Upper lobe of right lung (tissue), 1 donor: Measurements from ENCODE around the gene NCSTN. TPM values are rescaled to one million over a fixed set of nuclear protein-coding genes. Genes with fewer than 3 reads are reported as not detected.

Experiments
- ATAC-seq: fragments of 200-7000 bp; cut with Tn5 transposase; one replicate; pipeline ENCODE4 v1.9.1; 2020; ENCODE audit warnings: mild to moderate bottlenecking, moderate library complexity
- DNase-seq: peaks from one replicate; pipeline ENCODE4 v3.0.0-alpha.2; 2020
- H3K27ac ChIP-seq: fragments of 200-600 bp; one replicate; pipeline ENCODE4 v1.8.0; 2022
- H3K27me3 ChIP-seq: fragments of 200-600 bp; one replicate; pipeline ENCODE4 v1.8.0; 2022; ENCODE audit warnings: mild to moderate bottlenecking
- H3K36me3 ChIP-seq: fragments of 200-600 bp; one replicate; pipeline ENCODE4 v1.8.0; 2022
- H3K4me1 ChIP-seq: fragments of 200-600 bp; one replicate; pipeline ENCODE4 v1.8.0; 2022
- H3K4me3 ChIP-seq: fragments of 200-600 bp; one replicate; pipeline ENCODE4 v1.8.0; 2022; ENCODE audit warnings: mild to moderate bottlenecking
- H3K9me3 ChIP-seq: fragments of 200-600 bp; one replicate; pipeline ENCODE4 v1.8.0; 2022
- CTCF ChIP-seq: fragments of 200-600 bp; IDR thresholded peaks from one replicate; pipeline ENCODE4 v1.8.0; 2022; ENCODE audit warnings: antibody characterized with exemption
- intact Hi-C: fragments of 100-400 bp; cut with DNase I; formaldehyde crosslinking; loops from one replicate; pipeline ENCODE4 v1.11.0; 2022
- total RNA-seq: library from RNA; stranded (reverse); fragmentation: NEBNext Ultra II Directional; extraction: Animal tissue kit (Norgen Biotek cat#: 25700); gene quantifications from one replicate; pipeline ENCODE4 v1.2.1, GENCODE V29; 2021
- donor health status: DM: no; HTN: yes; CAD: no; lungs with severe emphysema.

Gene NCSTN
- total RNA-seq, 1 donor from 2014 or later, result 91.9 TPM

DNA sequence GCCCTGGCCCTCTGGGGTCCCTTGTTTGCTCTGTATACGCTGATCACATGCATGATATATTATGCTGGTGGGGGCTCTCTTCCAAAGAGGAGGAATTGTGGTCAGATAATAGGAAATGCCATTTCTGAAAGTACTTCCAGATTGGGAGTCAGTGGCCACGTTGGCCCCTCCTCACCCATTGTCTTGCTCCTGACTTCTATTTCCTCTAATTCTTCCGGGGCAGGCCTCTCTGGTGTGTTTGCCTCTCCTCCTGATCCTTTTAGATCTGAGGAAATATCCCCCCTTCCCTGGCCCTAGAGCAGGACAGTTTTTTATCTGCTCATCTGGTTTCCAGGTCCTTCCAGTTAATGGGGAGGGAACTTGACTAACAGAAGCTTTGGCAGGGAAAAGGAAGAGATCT lies 60.1 kb downstream of the NCSTN start:
- ATAC-seq (no peak), DNase-seq (no peak)
- intact Hi-C loops, result no loop called here
- H3K27ac ChIP-seq, result no peak overlapping the region
- TF ChIP-seq CTCF, result no peak
- no peaks in the 10 kb centered on the region for H3K36me3 ChIP-seq
- H3K27me3 ChIP-seq, result peaks cover 15% of the 10 kb centered on the region
- H3K4me3 ChIP-seq, result no peak overlapping the region
- no peaks in the 10 kb centered on the region for H3K9me3 ChIP-seq
- H3K4me1 ChIP-seq, result no peaks in the 10 kb centered on the region

- Histone ChIP-seq H3K27ac (no peak overlapping the region), H3K9me3 (no peaks in the 10 kb centered on the region), H3K4me3 (no peak overlapping the region), H3K27me3 (peaks cover 15% of the 10 kb centered on the region), H3K36me3 (no peaks in the 10 kb centered on the region), H3K4me1 (no peaks in the 10 kb centered on the region)
- intact Hi-C loops, result no loop called here
- ATAC-seq (no peak), DNase-seq (no peak)
- no peak for TF ChIP-seq CTCF
Measured at GRCh38 chr1:160404094-160404493, 60.9 kb downstream of the NCSTN start.

DNA sequence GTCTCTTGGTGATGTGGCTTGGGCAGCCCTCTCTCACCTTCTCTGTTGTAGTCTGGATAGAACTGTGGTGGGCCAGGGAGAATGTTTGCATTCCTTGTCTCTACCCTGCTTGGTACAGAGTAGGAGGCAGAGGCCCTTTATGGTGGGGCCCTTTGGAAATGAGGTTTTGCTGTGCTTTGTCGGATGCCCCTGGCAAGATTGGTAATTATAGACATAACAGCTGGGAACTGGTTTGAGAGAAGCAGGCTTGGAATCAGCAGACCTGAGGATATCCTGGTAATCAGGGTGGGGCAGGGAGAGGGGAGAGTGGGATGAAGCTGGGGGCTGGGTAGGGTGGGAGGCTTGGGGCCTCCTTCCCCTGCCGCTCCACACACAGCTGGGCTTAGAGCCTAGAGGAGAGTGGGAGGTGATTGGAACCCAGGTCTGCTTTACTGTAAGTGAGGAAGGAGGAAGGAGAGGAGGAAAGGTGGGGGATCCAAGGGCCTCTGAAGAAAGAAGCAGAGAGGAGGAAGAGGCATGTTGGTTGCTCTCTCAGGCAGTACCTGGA lies 62.2 kb downstream of the NCSTN start:
- TF ChIP-seq CTCF, result no peak
- H3K27ac ChIP-seq, result no peak overlapping the region
- H3K4me1 ChIP-seq, result no peaks in the 10 kb centered on the region
- no peak for ATAC-seq
- no peaks in the 10 kb centered on the region for H3K9me3 ChIP-seq
- intact Hi-C loops, result no loop called here
- no peak overlapping the region for H3K4me3 ChIP-seq
- H3K27me3 ChIP-seq, result peaks cover 7% of the 10 kb centered on the region
- no peaks in the 10 kb centered on the region for H3K36me3 ChIP-seq
- no peak for DNase-seq

DNA sequence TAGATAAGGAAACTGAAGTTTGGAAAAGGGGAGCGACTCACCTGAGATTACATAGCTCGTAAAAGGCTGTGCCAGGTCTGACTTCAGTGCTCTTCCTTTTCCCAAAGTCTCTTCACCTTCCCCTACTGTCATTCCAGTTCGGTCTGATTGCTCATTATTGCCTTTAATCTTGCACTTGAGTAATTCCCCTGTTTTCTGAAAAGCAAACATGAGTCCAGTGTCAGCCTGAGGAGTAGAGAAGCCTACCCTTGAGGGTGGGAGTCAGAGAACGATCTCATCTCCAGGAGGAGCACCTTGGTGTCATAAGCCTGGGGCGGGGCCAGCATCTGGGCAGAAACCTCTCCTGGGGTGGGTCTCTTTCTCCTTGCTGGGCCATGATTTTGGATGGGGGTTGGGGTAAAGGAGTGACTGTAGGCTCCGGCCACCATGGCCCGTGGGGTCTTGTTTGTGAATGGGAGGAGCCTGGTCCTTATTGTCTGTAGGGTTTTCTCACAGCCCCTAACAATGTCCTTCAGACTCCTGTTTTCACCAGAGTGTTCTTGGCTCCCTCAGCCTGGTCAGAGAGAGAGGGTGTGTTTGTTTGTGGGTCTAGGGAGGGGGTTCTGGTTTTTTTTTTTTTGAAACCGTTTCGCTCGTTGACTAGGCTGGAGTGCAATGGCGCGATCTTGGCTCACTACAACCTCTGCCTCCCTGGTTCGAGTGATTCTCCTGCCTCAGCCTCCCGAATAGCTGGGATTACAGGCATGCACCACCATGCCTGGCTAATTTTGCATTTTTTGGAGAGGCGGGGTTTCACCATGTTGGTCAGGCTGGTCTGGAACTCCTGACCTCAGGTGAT lies 63.2 kb downstream of the NCSTN start:
- intact Hi-C loops, result no loop called here
- H3K27me3 ChIP-seq, result no peaks in the 10 kb centered on the region
- H3K27ac ChIP-seq, result no peak overlapping the region
- no peaks in the 10 kb centered on the region for H3K36me3 ChIP-seq
- DNase-seq (no peak), ATAC-seq (no peak)
- no peaks in the 10 kb centered on the region for H3K9me3 ChIP-seq
- no peak overlapping the region for H3K4me3 ChIP-seq
- no peaks in the 10 kb centered on the region for H3K4me1 ChIP-seq
- no peak for TF ChIP-seq CTCF

DNA sequence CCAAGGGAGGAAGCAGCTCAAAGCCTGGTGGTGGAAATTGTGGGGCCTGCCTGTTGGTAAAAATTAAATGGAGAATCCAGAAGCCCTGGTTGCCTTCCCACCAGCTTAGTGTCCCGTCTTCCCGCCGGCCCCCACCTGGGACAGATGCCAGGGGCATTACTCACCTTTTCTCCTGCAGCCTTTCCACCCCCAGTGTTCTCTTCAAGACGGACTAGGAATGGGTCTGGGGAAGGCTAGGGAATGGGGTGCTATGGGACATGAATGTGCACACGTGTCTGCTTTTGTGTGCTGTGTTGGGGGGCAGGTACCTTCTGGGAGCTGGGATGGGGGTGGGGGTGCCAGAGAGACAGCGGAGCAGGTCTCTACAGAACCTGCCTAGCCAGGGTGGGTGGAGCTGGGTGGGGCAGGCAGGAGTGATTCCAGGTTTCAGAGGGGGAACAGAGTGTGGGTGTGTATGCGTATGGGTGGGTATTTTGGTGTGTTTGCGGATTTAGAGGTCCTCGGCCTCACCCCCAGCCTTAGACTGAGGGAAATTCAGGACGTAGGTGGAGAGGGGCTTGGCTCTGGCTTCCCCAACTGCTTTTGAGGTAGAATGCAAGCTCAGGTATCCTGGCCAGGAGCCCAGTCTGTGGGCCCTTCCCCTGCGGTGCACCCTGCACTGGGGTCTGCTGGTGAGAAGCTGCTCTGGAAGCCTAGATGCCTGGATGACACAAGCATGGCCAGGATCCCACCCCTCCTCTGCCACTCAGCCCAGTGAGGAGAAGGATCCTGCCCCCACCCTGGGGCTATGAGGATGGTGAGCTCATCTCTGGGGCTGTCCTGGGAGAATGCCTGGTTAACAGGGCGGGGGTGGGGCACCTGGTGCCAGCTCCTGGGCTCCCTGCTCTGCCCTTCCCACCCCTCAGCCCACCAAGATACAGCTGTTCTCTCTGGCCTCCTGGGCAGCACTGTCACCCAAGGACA lies 64.9 kb downstream of the NCSTN start:
- Histone ChIP-seq H3K27ac (no peak overlapping the region), H3K4me1 (no peaks in the 10 kb centered on the region), H3K36me3 (no peaks in the 10 kb centered on the region), H3K9me3 (no peaks in the 10 kb centered on the region), H3K4me3 (no peak overlapping the region), H3K27me3 (no peaks in the 10 kb centered on the region)
- TF ChIP-seq CTCF, result no peak
- intact Hi-C loops, result no loop called here
- ATAC-seq (no peak), DNase-seq (no peak)

Other genes starting within 250 kb of the NCSTN start
- 37.5 TPM for gene IGSF8, start 244.8 kb upstream of the NCSTN start, total RNA-seq
- gene ATP1A2, start 227.6 kb upstream of the NCSTN start, total RNA-seq, result 5.6 TPM
- 0.96 TPM for gene ATP1A4, start 191.8 kb upstream of the NCSTN start, total RNA-seq
- gene CASQ1, start 152.8 kb upstream of the NCSTN start, total RNA-seq, result 0.41 TPM
- gene PEA15, start 138.0 kb upstream of the NCSTN start, total RNA-seq, result 175 TPM
- gene DCAF8, start 80.8 kb upstream of the NCSTN start, total RNA-seq, result 130 TPM
- gene PEX19, start 58.2 kb upstream of the NCSTN start, total RNA-seq, result 64.2 TPM
- 142 TPM for gene COPA, start 133 bp upstream of the NCSTN start, total RNA-seq
- not detected for gene NHLH1, start 23.7 kb downstream of the NCSTN start, total RNA-seq
- 6.3 TPM for gene VANGL2, start 57.2 kb downstream of the NCSTN start, total RNA-seq
- gene SLAMF6, start 179.9 kb downstream of the NCSTN start, total RNA-seq, result 4.4 TPM
- 20.7 TPM for gene CD84, start 236.1 kb downstream of the NCSTN start, total RNA-seq